ENCODE results near the gene PSMA6. TPM values are rescaled to one million over a fixed set of nuclear protein-coding genes. Genes with fewer than 3 reads are reported as not detected.

PSMA6 gene
- total and polyA plus RNA-seq, 4 donors, result 87.5 to 151 (median 98.8) TPM

- TF ChIP-seq HNF4A (conservative IDR thresholded peaks at IDR 0.05) (no peak), FOXA2 (IDR thresholded peaks at IDR 0.05) (no peak), ATF3 (IDR thresholded peaks at IDR 0.05) (no peak), YY1 (IDR thresholded peaks at IDR 0.05) (no peak), JUND (IDR thresholded peaks at IDR 0.05) (no peak), REST (IDR thresholded peaks at IDR 0.05) (no peak), TAF1 (conservative IDR thresholded peaks at IDR 0.05) (no peak), HNF4G (IDR thresholded peaks at IDR 0.05) (no peak), CTCF (IDR thresholded peaks at IDR 0.05; ENCODE audit: low read depth, low read length, missing input control) (no peak), EGR1 (IDR thresholded peaks at IDR 0.05; ENCODE audit: low read depth in 2 of 2) (no peak), RAD21 (IDR thresholded peaks at IDR 0.05) (no peak), GABPA (IDR thresholded peaks at IDR 0.05 in 1 of 2, conservative IDR thresholded peaks at IDR 0.05 in 1 of 2) (no peak), MAX (IDR thresholded peaks at IDR 0.05) (no peak), ZBTB33 (IDR thresholded peaks at IDR 0.05) (no peak), FOXA1 (IDR thresholded peaks at IDR 0.05) (no peak)
- Histone ChIP-seq H3K27me3 (ENCODE audit: control insufficient read depth in 4 of 4, insufficient read depth in 4 of 4, low read length in 3 of 4) (no peaks in the 10 kb centered on the region), H3K9me3 (ENCODE audit: control insufficient read depth in 4 of 4, low read length in 3 of 4) (no peaks in the 10 kb centered on the region), H3K4me3 (ENCODE audit: low read depth in 1 of 3, low read length in 3 of 3) (no peak overlapping the region), H3K9ac (ENCODE audit: low read depth in 1 of 2, low read length in 2 of 2) (no peak overlapping the region), H3K4me1 (ENCODE audit: control insufficient read depth in 4 of 4, insufficient read depth in 4 of 4, low read length in 3 of 4) (no peaks in the 10 kb centered on the region), H3K36me3 (ENCODE audit: control insufficient read depth in 4 of 4, insufficient read depth in 3 of 4, low read depth in 1 of 4, low read length in 3 of 4) (peaks cover 5 to 32% (median 27%) of the 10 kb centered on the region in 4 donors), H3K27ac (ENCODE audit: low read depth in 1 of 2, low read length in 2 of 2) (no peak overlapping the region)
- no peak for DNase-seq (ENCODE audit: low spot score)
- 95% methylated on average over 4 of the region's 4 CpGs for WGBS
These were observed 27.3 kb downstream of the PSMA6 start for GRCh38 chr14:35319509-35319908.

- TF ChIP-seq RAD21 (IDR thresholded peaks at IDR 0.05) (no peak), ZBTB33 (IDR thresholded peaks at IDR 0.05) (no peak), SP1 (IDR thresholded peaks at IDR 0.05) (no peak), HNF4G (IDR thresholded peaks at IDR 0.05) (no peak), HNF4A (conservative IDR thresholded peaks at IDR 0.05) (no peak), MAX (IDR thresholded peaks at IDR 0.05) (no peak), FOXA2 (IDR thresholded peaks at IDR 0.05) (no peak), EGR1 (IDR thresholded peaks at IDR 0.05; ENCODE audit: low read depth in 2 of 2) (no peak), JUND (IDR thresholded peaks at IDR 0.05) (no peak), ATF3 (IDR thresholded peaks at IDR 0.05) (no peak), YY1 (IDR thresholded peaks at IDR 0.05) (no peak), CTCF (IDR thresholded peaks at IDR 0.05; ENCODE audit: low read depth, low read length, missing input control) (no peak), NR2F2 (IDR thresholded peaks at IDR 0.05) (no peak)
- H3K27ac ChIP-seq (ENCODE audit: low read depth in 1 of 2, low read length in 2 of 2), result no peak overlapping the region
These were observed 28.3 kb downstream of the PSMA6 start for GRCh38 chr14:35320472-35320871.

More at GRCh38 chr14:35320472-35320871, 28.3 kb downstream of the PSMA6 start:
- peaks cover 5 to 24% (median 21%) of the 10 kb centered on the region in 4 donors for H3K36me3 ChIP-seq (ENCODE audit: control insufficient read depth in 4 of 4, insufficient read depth in 3 of 4, low read depth in 1 of 4, low read length in 3 of 4)
- H3K4me3 ChIP-seq (ENCODE audit: low read depth in 1 of 3, low read length in 3 of 3), result no peak overlapping the region
- no peak for DNase-seq (ENCODE audit: low spot score)
- H3K9ac ChIP-seq (ENCODE audit: low read depth in 1 of 2, low read length in 2 of 2), result no peak overlapping the region
- no peaks in the 10 kb centered on the region for H3K27me3 ChIP-seq (ENCODE audit: control insufficient read depth in 4 of 4, insufficient read depth in 4 of 4, low read length in 3 of 4)
- WGBS, result 74% methylated on average over 2 of the region's 2 CpGs
- H3K4me1 ChIP-seq (ENCODE audit: control insufficient read depth in 4 of 4, insufficient read depth in 4 of 4, low read length in 3 of 4), result no peaks in the 10 kb centered on the region
- no peaks in the 10 kb centered on the region for H3K9me3 ChIP-seq (ENCODE audit: control insufficient read depth in 4 of 4, low read length in 3 of 4)
